H1 (cell line): Measurements from ENCODE around the gene FLT4. TPM values are rescaled to one million over a fixed set of nuclear protein-coding genes. Genes with fewer than 3 reads are reported as not detected.
A peak's percentile ranks its signal among the peaks of the same experiment; 100 is the strongest.

Source experiments
- CTBP2 ChIP-seq: IDR thresholded peaks from 2 replicates; pipeline ENCODE4 v1.7.0; 2011; ENCODE audit warnings: borderline replicate concordance, mild to moderate bottlenecking, moderate library complexity, mixed read lengths, low read length; ENCODE audit not compliant: insufficient read depth, insufficient read length
- CTCF ChIP-seq, 3 experiments: IDR thresholded peaks; 1 replicate in 2 of 3; 2 replicates in 1 of 3; pipeline versions ENCODE4 v1.5.1 to v1.6.1; 2011; ENCODE audit warnings: low read length in 3 of 3, mild to moderate bottlenecking in 3 of 3, inconsistent platforms in 2 of 3, low read depth in 1 of 3, moderate library complexity in 1 of 3; ENCODE audit not compliant: insufficient read depth in 1 of 3; ENCODE audit errors: control extremely low read depth in 1 of 3
- E2F6 ChIP-seq: IDR thresholded peaks from 2 replicates; pipeline ENCODE4 v1.6.1; 2012; ENCODE audit warnings: inconsistent platforms
- EZH2 ChIP-seq: fragments of 200-600 bp; sonication (generic); IDR thresholded peaks from 2 replicates; pipeline ENCODE4 v1.7.1; 2012; ENCODE audit warnings: low read depth, mild to moderate bottlenecking, moderate library complexity, low read length, inconsistent platforms; ENCODE audit not compliant: severe bottlenecking
- MAX ChIP-seq: IDR thresholded peaks from 2 replicates; pipeline ENCODE4 v1.6.1; 2012; ENCODE audit warnings: inconsistent platforms
- SUZ12 ChIP-seq: fragments of 200-600 bp; sonication (generic); IDR thresholded peaks from 2 replicates; pipeline ENCODE4 v1.6.1; 2012; ENCODE audit warnings: mild to moderate bottlenecking, inconsistent platforms, low read length, moderate library complexity, mixed read lengths
- polyA plus RNA-seq, 7 experiments: library from polyadenylated mRNA; depleted of rRNA in 3 of 7; stranded (reverse) in 5 of 7; unstranded in 2 of 7; fragments of >200 nt in 5 of 7; fragments of 200-250 nt in 2 of 7; gene quantifications; 1 replicate in 5 of 7; 2 replicates in 1 of 7; 4 replicates in 1 of 7; pipeline versions ENCODE4 v1.2.1 to v1.2.3, GENCODE V29; 2011 to 2013; ENCODE audit warnings: missing spikeins in 2 of 7, mixed read lengths in 2 of 7
- total RNA-seq: library from RNA; stranded (reverse); fragmentation: NEBNext Ultra II Directional; extraction: Animal tissue kit (Norgen Biotek cat#: 25700); gene quantifications from 2 replicates; pipeline ENCODE4 v1.2.1, GENCODE V29; 2021

FLT4 gene
- total and polyA plus RNA-seq, 2 of the 8 experiments (the other 6 are each of a cell fraction or from before 2014, with no cell fraction given) = 6.5 to 7.7 TPM

- TF ChIP-seq CTCF (IDR thresholded peaks at IDR 0.05; ENCODE audit: control extremely low read depth in 1 of 3, insufficient read depth in 1 of 3, low read depth in 1 of 3, low read length in 3 of 3) (peak in 2 of 3 experiments; percentile 47 to 63; a peak in 3 of 4 replicates), EZH2 (peak; percentile 21), CTBP2 (peak; percentile 78), E2F6 (0 out of 2 replicates have a peak, but pooled peaks have one; percentile 16), SUZ12 (peak; percentile 37; the same call in 1 of the 2 replicates), MAX (peak; percentile 62)
Observed at GRCh38 chr5:180648658-180649296, 623 bp downstream of the FLT4 start (continued).
